ENCODE data around the gene KAZN. TPM values are rescaled to one million over a fixed set of nuclear protein-coding genes. Genes with fewer than 3 reads are reported as not detected.

The KAZN gene
- total and polyA plus RNA-seq, 2 of the 8 experiments (the other 6 are each of a cell fraction or from before 2014, with no cell fraction given): 3.7 to 11.8 TPM

DNA sequence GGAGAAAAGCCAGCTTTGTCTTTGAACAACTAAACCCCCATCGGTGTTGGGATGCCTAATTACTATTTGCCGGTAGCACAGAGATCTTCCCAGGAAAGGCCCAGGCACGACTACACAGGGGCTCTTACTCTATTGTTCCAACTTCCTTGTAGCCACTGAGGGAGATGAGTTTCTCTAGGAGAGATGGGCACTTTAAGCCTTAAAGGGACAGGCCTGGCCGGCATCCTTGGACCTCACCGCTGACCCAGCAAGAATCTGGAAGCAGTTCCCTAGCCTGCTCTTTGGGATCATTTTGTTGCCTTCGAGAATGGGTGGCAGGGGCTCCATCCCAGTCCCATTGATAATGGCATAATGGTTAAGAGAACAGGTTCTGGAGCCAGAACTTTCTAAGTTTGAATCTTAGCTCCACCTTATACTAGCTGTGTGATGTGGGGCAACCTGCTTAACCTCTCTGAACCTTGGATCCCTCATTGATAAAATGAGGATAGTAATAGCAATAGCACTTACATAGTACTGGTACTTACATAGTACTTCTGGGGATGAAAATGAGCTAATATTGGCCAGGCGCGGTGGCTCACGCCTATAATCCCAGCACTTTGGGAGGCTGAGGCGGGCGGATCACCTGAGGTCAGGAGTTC lies 316.0 kb downstream of the KAZN start (continued):
- TF ChIP-seq, protein P1, sequence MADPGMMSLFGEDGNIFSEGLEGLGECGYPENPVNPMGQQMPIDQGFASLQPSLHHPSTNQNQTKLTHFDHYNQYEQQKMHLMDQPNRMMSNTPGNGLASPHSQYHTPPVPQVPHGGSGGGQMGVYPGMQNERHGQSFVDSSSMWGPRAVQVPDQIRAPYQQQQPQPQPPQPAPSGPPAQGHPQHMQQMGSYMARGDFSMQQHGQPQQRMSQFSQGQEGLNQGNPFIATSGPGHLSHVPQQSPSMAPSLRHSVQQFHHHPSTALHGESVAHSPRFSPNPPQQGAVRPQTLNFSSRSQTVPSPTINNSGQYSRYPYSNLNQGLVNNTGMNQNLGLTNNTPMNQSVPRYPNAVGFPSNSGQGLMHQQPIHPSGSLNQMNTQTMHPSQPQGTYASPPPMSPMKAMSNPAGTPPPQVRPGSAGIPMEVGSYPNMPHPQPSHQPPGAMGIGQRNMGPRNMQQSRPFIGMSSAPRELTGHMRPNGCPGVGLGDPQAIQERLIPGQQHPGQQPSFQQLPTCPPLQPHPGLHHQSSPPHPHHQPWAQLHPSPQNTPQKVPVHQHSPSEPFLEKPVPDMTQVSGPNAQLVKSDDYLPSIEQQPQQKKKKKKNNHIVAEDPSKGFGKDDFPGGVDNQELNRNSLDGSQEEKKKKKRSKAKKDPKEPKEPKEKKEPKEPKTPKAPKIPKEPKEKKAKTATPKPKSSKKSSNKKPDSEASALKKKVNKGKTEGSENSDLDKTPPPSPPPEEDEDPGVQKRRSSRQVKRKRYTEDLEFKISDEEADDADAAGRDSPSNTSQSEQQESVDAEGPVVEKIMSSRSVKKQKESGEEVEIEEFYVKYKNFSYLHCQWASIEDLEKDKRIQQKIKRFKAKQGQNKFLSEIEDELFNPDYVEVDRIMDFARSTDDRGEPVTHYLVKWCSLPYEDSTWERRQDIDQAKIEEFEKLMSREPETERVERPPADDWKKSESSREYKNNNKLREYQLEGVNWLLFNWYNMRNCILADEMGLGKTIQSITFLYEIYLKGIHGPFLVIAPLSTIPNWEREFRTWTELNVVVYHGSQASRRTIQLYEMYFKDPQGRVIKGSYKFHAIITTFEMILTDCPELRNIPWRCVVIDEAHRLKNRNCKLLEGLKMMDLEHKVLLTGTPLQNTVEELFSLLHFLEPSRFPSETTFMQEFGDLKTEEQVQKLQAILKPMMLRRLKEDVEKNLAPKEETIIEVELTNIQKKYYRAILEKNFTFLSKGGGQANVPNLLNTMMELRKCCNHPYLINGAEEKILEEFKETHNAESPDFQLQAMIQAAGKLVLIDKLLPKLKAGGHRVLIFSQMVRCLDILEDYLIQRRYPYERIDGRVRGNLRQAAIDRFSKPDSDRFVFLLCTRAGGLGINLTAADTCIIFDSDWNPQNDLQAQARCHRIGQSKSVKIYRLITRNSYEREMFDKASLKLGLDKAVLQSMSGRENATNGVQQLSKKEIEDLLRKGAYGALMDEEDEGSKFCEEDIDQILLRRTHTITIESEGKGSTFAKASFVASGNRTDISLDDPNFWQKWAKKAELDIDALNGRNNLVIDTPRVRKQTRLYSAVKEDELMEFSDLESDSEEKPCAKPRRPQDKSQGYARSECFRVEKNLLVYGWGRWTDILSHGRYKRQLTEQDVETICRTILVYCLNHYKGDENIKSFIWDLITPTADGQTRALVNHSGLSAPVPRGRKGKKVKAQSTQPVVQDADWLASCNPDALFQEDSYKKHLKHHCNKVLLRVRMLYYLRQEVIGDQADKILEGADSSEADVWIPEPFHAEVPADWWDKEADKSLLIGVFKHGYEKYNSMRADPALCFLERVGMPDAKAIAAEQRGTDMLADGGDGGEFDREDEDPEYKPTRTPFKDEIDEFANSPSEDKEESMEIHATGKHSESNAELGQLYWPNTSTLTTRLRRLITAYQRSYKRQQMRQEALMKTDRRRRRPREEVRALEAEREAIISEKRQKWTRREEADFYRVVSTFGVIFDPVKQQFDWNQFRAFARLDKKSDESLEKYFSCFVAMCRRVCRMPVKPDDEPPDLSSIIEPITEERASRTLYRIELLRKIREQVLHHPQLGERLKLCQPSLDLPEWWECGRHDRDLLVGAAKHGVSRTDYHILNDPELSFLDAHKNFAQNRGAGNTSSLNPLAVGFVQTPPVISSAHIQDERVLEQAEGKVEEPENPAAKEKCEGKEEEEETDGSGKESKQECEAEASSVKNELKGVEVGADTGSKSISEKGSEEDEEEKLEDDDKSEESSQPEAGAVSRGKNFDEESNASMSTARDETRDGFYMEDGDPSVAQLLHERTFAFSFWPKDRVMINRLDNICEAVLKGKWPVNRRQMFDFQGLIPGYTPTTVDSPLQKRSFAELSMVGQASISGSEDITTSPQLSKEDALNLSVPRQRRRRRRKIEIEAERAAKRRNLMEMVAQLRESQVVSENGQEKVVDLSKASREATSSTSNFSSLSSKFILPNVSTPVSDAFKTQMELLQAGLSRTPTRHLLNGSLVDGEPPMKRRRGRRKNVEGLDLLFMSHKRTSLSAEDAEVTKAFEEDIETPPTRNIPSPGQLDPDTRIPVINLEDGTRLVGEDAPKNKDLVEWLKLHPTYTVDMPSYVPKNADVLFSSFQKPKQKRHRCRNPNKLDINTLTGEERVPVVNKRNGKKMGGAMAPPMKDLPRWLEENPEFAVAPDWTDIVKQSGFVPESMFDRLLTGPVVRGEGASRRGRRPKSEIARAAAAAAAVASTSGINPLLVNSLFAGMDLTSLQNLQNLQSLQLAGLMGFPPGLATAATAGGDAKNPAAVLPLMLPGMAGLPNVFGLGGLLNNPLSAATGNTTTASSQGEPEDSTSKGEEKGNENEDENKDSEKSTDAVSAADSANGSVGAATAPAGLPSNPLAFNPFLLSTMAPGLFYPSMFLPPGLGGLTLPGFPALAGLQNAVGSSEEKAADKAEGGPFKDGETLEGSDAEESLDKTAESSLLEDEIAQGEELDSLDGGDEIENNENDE (IDR thresholded peaks at IDR 0.05; ENCODE audit: insufficient replicate concordance, low read length): no peak
- TF ChIP-seq KDM4A (IDR thresholded peaks at IDR 0.05; ENCODE audit: low read depth, low read length, severe bottlenecking): no peak
- no peak for TF ChIP-seq ASH2L (IDR thresholded peaks at IDR 0.05; ENCODE audit: low read length)
